Activated T-helper 1 cell treated with anti-CD3 and anti-CD28 coated beads, Interleukin-2, amount 50 U/mL, for 16 hours (primary cell): Measurements from ENCODE around the gene ATP2B3.

Source experiments
- DNase-seq, 2 donors: peaks; one replicate each; pipeline ENCODE4 v3.0.0-alpha.2; 2020; ENCODE audit warnings: low read depth in 1 of 2, low spot score in 1 of 2

The ATP2B3 gene

DNA sequence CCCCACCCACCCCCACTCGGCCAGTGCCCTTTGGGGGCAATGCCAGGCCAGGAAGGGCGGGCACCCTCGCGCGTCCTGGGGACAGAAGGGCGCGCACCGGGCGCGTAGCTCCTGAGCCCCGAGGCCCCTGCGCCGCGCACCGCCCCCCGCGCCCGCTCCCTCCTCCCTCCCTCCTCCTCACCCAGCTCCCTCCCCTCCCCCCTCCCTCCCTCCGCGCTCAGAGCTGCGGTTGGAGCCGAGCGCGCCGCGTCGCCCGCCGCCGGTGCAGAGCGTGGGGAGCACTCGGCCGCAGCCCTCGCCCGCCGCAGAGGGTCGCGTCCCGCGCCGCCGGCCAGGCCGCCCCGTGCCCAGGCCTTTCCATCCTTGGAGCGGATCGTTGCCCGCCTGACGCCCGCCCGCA lies at the start of gene ATP2B3:
ATP2B3 (plus strand) TSS at position 220 of the 400 bp plus-strand sequence. CDS start 18,606 bp downstream, outside the sequence.
- no peak for DNase-seq

GRCh38 chrX:153468008-153468580 lies 49.3 kb upstream of the ATP2B3 start:
- DNase-seq, result no peak

GRCh38 chrX:153469811-153470410 lies 47.5 kb upstream of the ATP2B3 start:
- DNase-seq, result no peak

GRCh38 chrX:153470411-153471363 lies 46.8 kb upstream of the ATP2B3 start, which contains the start of gene HAUS7:
TSS of gene HAUS7 (minus strand) at chrX:153470576. CDS start at chrX:153470557, 19 bp downstream.
- DNase-seq, result peak; percentile 72 to 80

DNA sequence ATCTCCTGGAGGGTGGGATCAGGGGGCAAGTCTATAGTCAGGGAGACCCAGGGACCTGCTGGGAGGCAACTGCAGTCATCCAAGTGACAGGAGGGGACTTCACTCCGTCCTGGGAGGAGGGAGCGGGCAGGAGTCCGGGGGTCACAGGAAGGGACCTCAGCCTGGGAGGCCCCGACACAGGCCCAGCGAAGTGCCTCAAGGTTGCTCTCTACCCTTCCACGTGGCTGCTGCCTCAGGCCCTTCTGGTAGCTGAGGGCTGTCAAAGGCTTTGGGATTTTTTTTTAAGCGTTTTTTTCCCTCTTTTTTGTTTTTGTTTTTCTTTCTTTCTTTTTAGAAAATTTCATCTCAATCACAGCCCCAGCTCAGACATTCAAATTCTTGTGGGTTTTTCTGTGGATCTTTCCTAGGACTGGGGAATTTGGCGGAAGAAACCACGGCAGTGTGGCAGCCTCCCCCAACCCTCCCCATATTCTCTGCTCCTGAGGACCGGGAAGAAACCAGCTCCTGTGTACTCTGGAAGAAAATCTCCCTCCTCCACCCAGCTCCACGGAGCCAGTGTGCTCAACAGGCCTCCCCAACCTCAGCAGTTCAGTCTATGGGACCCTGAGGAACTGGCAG lies 45.7 kb upstream of the ATP2B3 start:
- DNase-seq, result no peak

- DNase-seq, result no peak
These were observed 44.3 kb upstream of the ATP2B3 start for GRCh38 chrX:153473126-153473525.

DNA sequence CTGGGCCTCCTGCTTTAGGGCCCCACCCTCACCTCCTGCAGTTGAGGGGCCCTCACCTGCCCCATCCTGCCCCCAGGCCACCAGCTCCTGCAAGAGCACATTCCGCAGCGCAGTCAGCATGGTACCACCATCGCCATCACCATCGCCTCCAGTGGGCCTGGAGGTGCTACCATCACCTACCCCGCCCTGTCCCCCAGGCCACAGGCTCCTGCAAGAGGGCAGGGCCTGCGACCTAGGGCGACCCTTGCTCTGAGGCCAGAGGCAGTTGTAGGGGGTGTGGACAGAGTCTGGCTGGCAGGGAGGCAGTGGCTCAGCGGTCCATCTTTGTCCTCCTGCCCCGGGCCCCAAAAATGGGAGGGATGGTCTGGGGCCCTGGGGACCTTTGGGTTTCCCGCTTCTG lies 43.2 kb upstream of the ATP2B3 start:
- no peak for DNase-seq

GRCh38 chrX:153474718-153475117 lies 42.7 kb upstream of the ATP2B3 start:
- peak; percentile 9 to 30 for DNase-seq

- no peak for DNase-seq
These were observed 42.2 kb upstream of the ATP2B3 start for GRCh38 chrX:153475271-153475670.

- no peak for DNase-seq
These were observed 41.6 kb upstream of the ATP2B3 start for GRCh38 chrX:153475751-153476281.

DNA sequence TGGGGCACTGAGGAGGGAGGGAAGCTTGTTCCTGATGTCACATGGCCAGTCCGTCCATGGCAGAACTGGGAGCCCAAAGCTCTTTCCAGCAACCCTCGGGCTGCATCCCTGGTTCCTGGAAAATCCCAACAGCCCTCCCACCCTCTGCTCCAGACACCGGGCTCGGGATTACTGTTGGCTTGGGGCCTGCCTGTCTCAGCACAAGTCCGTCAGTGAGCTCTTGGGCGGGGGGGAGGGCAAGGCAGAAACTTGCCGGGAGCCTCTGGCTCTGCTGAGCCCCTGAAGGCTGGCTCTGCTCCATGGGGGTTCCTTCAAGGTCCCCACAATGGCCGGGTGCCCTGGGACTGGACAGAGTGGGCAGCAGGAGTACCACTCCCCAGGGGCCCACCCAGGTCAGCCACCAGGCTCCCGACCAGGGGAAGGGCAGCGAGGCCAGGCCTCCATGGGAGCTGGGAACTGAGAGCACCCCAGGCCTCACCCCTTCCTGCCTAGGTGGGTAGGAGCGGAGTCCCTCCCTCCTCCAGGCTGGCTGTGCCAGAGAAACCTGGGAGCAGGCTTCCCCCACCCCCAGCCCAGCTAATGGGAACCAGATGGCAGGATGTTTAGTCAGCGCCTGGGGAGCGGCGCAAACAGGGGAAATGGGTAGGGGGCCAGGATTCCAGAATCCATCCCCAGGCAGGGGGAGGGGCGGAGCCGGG lies 40.6 kb upstream of the ATP2B3 start:
- no peak for DNase-seq

DNA sequence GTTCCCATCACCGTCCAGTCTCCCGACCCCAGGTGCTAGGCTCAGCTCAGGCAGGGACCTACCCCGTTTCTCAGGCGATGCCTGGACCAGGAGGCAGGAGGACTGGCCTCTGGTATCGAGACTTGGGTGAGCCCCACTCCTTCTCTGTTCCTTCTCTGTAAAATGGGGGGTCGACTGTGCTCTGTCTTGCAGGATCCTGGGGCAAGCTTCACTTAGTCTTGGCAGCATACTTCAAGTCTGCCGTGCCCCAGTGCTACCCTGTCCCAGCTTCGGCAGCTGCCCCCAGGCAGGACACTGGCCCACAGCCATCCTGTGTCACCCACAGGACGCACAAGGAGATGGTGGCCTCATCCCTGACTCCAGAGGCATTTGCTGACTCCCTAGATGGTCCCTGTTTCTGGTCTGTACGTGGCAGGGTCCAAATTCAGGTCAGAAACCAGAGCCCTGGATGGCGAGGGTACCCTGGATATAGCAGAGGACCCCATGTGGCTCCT lies 40.0 kb upstream of the ATP2B3 start:
- no peak for DNase-seq

DNA sequence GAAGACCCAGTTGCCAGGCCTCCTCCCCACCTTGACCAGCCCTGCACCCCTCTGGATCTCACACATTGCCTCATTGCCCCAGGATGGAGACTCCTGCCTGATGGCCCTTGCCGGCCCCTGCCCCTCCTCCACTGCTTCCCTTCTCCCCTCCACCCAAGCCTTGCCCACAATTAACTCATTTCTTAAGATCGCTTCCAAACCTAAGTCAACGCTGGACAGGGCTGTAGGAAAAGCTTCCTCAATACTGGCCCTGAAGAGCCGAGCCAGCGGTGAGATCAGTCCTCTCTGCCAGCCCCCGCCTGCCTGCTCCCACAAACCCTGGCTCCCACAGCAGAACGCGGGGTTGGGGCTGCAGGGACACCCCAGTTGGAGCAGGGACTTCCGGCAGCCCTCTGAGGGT lies 39.5 kb upstream of the ATP2B3 start:
- DNase-seq, result no peak

DNA sequence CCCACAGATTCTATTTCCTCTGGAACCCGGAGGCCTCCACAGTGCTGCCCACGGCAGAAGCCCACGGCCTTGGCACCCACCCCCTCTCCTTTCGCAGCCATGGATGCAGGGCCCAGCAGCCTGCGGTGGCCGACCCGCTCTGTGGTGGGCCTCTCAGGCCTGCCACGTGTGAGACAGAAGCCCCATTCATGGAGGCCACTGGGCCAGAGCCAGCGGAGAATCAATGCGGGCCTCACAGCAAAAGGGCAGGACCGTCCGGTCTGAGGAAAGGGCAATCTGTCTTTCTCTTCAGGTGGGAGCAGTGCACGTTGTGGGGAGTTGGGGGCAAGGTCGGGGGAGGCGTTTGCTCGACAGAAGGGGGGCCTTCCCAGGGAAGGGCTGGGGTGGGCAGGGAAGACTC lies 38.7 kb upstream of the ATP2B3 start:
- DNase-seq, result no peak

DNA sequence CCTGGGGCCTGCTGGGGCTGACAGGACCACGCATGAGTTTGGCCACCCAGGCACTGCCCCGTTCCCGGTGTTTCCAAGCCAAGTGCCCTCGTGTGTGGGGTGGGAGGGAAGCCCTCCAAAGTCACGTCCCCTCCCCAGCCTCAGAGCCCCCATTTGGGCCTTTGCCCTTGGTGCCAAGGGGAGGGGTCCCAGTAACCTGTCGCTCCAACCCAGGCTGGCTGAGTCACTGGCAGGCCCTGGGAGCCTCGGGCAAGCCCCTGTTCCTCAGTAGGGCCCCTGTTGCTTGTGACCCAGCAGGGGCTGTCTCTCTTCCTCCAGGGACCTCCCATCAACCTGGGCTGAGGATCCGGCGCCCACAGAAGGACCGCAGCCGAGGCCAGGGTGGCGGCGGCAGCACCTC lies 36.4 kb upstream of the ATP2B3 start:
- DNase-seq, result no peak

GRCh38 chrX:153482376-153483015 lies 34.9 kb upstream of the ATP2B3 start:
- DNase-seq, result no peak

GRCh38 chrX:153485396-153486080 lies 31.9 kb upstream of the ATP2B3 start:
- no peak for DNase-seq

DNA sequence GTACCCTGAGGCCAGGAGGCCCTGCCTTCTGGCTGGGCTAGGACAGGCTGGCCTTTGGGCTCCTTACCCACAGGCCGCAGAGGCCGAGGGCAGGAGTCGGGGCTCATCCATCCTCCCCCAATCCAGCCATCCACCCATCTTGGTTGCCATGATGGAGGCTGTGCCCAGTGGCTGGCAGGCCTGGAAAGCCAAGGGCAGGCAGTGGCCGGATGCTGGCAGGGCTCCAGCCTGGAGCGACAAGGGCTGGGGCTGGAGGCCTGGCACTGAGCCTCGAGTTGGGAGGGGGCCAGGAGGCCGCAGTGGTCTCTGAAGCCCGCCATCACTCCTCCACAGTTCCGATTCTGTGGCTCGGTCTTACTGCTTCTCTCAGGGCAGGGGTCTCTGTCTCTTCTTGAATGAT lies 31.3 kb upstream of the ATP2B3 start:
- no peak for DNase-seq

- no peak for DNase-seq
These were observed 29.8 kb upstream of the ATP2B3 start for GRCh38 chrX:153487590-153488071.
